ENCODE measurements around the gene HEPACAM. TPM values are rescaled to one million over a fixed set of nuclear protein-coding genes. Genes with fewer than 3 reads are reported as not detected.
A peak's percentile ranks its signal among the peaks of the same experiment; 100 is the strongest.

Gene HEPACAM
- total RNA-seq, 2 donors from 2014 or later = not detected

DNA sequence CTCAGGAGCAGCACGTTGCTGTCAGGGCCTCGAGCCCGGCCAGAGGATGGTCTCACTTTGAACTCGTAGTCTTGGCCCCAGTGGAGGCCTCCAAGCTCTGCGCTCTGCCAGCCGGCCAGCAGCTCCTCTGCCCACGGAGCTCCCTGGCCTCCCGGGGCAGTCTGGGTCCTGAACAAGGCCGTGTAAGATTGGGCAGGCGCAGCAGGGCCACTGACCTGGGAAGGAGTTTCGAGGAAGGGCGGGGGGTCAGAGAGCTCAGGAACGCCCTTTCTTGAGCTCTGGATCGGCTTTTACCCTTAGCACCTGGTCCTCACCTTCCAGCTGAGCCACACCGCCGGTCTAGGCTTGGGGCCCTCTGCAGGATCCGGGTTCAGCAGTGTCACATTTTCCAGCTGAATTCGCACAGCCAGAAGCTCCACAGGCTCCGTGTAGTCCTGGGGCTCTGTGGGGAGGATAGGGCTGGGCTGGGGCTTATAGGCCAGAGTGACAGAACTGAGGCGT is 40.3 kb downstream of the HEPACAM start:
- Mint-ChIP-seq H3K9me3 (no peaks in the 10 kb centered on the region), H3K4me3 (no peak overlapping the region), H3K27me3 (ENCODE audit: insufficient read depth) (peaks cover 44% of the 10 kb centered on the region), H3K4me1 (peaks cover 19% of the 10 kb centered on the region), H3K27ac (no peak overlapping the region), H3K36me3 (ENCODE audit: low read depth) (no peaks in the 10 kb centered on the region)
- TF ChIP-seq CTCF (conservative IDR thresholded peaks at IDR 0.05) = no peak
- WGBS, 2 experiments (ENCODE audit: insufficient coverage in 1 of 2, insufficient read length in 1 of 2) = 90 to 93% methylated on average over 6 to 20 of the region's 20 CpGs
- Histone ChIP-seq H3K4me1 (ENCODE audit: control insufficient read depth, insufficient read depth, low read length) (peaks cover 9% of the 10 kb centered on the region), H3K4me3 (ENCODE audit: low read length) (no peak overlapping the region), H3K36me3 (ENCODE audit: control insufficient read depth, insufficient read depth, low read length) (no peaks in the 10 kb centered on the region), H3K27me3 (ENCODE audit: control insufficient read depth, insufficient read depth, low read length, poor library complexity, severe bottlenecking) (peaks cover 36% of the 10 kb centered on the region), H3K9me3 (ENCODE audit: control insufficient read depth, low read length) (no peaks in the 10 kb centered on the region), H3K27ac (ENCODE audit: low read depth, low read length) (no peak overlapping the region), H3K9ac (ENCODE audit: extremely low read depth, low read length, poor library complexity, severe bottlenecking) (no peak overlapping the region)
- peak; percentile 38 for DNase-seq

DNA sequence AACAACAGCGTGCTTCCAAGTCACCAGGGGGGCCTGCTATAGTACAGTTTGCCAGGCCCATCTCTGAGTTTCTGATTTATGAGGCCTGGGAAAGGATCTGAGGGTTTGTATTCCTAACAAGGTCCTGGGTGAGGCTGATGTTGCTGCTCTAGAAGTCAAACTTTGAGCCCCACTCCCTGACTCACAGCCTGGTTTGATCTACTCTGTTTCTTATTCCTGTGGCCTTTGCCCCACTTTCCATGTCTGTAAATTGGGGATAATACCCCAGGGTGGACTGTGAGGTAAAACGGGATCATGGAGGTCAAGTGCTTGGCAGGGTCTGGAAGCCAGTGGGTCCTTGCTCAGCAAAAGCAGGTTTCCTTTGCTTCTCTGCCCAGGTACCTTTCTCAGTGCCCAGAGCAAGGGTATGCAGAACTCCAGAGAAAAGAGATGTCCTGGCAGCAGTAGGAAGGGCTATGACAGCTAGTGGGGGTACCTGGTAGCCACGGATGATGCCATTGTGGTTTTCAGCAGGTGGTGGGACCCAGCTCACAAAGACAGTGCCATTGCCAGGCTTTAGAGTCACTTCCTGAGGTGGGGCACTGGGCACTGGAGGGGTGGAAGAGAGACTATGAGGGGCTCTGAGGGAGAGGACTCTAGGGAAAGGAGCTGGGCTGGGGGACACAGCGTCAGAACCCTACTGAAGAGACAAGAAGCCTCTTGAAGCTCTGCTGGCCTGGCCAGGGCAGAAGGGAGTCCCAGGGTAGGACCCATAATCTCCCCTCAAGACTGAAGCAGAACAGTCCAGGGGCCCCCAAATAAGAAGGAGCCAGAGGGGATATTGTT is 41.0 kb downstream of the HEPACAM start:
- no peak for TF ChIP-seq CTCF (conservative IDR thresholded peaks at IDR 0.05)
- Histone ChIP-seq H3K27me3 (ENCODE audit: control insufficient read depth, insufficient read depth, low read length, poor library complexity, severe bottlenecking) (peaks cover 32% of the 10 kb centered on the region), H3K36me3 (ENCODE audit: control insufficient read depth, insufficient read depth, low read length) (no peaks in the 10 kb centered on the region), H3K4me1 (ENCODE audit: control insufficient read depth, insufficient read depth, low read length) (peaks cover 9% of the 10 kb centered on the region), H3K4me3 (ENCODE audit: low read length) (no peak overlapping the region), H3K9me3 (ENCODE audit: control insufficient read depth, low read length) (no peaks in the 10 kb centered on the region), H3K9ac (ENCODE audit: extremely low read depth, low read length, poor library complexity, severe bottlenecking) (no peak overlapping the region), H3K27ac (ENCODE audit: low read depth, low read length) (no peak overlapping the region)
- Mint-ChIP-seq H3K4me1 (peaks cover 19% of the 10 kb centered on the region), H3K9me3 (no peaks in the 10 kb centered on the region), H3K27me3 (ENCODE audit: insufficient read depth) (peaks cover 38% of the 10 kb centered on the region), H3K27ac (no peak overlapping the region), H3K4me3 (no peak overlapping the region), H3K36me3 (ENCODE audit: low read depth) (no peaks in the 10 kb centered on the region)
- DNase-seq = no peak
- WGBS, 2 experiments (ENCODE audit: insufficient coverage in 1 of 2, insufficient read length in 1 of 2) = 91 to 100% methylated on average over 1 to 4 of the region's 4 CpGs

GRCh38 chr11:124893781-124894401 is 42.0 kb downstream of the HEPACAM start:
- Histone ChIP-seq H3K27ac (ENCODE audit: low read depth, low read length) (no peak overlapping the region), H3K9me3 (ENCODE audit: control insufficient read depth, low read length) (no peaks in the 10 kb centered on the region), H3K9ac (ENCODE audit: extremely low read depth, low read length, poor library complexity, severe bottlenecking) (no peak overlapping the region), H3K27me3 (ENCODE audit: control insufficient read depth, insufficient read depth, low read length, poor library complexity, severe bottlenecking) (peaks cover 42% of the 10 kb centered on the region), H3K4me3 (ENCODE audit: low read length) (no peak overlapping the region), H3K4me1 (ENCODE audit: control insufficient read depth, insufficient read depth, low read length) (peaks cover 8% of the 10 kb centered on the region), H3K36me3 (ENCODE audit: control insufficient read depth, insufficient read depth, low read length) (no peaks in the 10 kb centered on the region)
- Mint-ChIP-seq H3K27me3 (ENCODE audit: insufficient read depth) (peaks cover 41% of the 10 kb centered on the region), H3K9me3 (no peaks in the 10 kb centered on the region), H3K4me3 (no peak overlapping the region), H3K36me3 (ENCODE audit: low read depth) (no peaks in the 10 kb centered on the region), H3K27ac (no peak overlapping the region), H3K4me1 (peaks cover 12% of the 10 kb centered on the region)
- 88 to 90% methylated on average over 8 to 14 of the region's 14 CpGs for WGBS, 2 experiments (ENCODE audit: insufficient coverage in 1 of 2, insufficient read length in 1 of 2)
- TF ChIP-seq CTCF (conservative IDR thresholded peaks at IDR 0.05) = no peak
- DNase-seq = no peak
